Measurements from ENCODE around the gene TBXA2R.
"Not testable (repeated sequence)": the region's sequence is repeated elsewhere in the genome, so short reads cannot be mapped to it uniquely, and the experiment has no call there.

Gene TBXA2R

GRCh38 chr19:3570042-3570441, 36.6 kb downstream of the TBXA2R start:
- not testable (repeated sequence) for H3K4me3 Mint-ChIP-seq, H3K4me1 Mint-ChIP-seq, H3K27ac Mint-ChIP-seq, H3K36me3 Mint-ChIP-seq, H3K9me3 Mint-ChIP-seq, H3K27me3 Mint-ChIP-seq

- H3K27ac Mint-ChIP-seq = no peak overlapping the region
- H3K27me3 Mint-ChIP-seq = no peaks in the 10 kb centered on the region
- no peaks in the 10 kb centered on the region for H3K36me3 Mint-ChIP-seq
- H3K9me3 Mint-ChIP-seq = no peaks in the 10 kb centered on the region
- no peaks in the 10 kb centered on the region for H3K4me1 Mint-ChIP-seq
- H3K4me3 Mint-ChIP-seq = no peak overlapping the region
Measured at GRCh38 chr19:3565139-3565538, 41.5 kb downstream of the TBXA2R start.

GRCh38 chr19:3563709-3564524, 42.8 kb downstream of the TBXA2R start:
- no peaks in the 10 kb centered on the region for H3K36me3 Mint-ChIP-seq
- H3K4me3 Mint-ChIP-seq = no peak overlapping the region
- H3K4me1 Mint-ChIP-seq = no peaks in the 10 kb centered on the region
- H3K27me3 Mint-ChIP-seq = no peaks in the 10 kb centered on the region
- no peak overlapping the region for H3K27ac Mint-ChIP-seq
- no peaks in the 10 kb centered on the region for H3K9me3 Mint-ChIP-seq

- Mint-ChIP-seq H3K27me3 (no peaks in the 10 kb centered on the region), H3K27ac (peak within 1 kb of the TSS; percentile 96), H3K4me3 (peak within 1 kb of the TSS; percentile 97), H3K9me3 (no peaks in the 10 kb centered on the region), H3K4me1 (peaks cover 35% of the 10 kb centered on the region), H3K36me3 (no peaks in the 10 kb centered on the region)
Measured at GRCh38 chr19:3557461-3558248, 49.0 kb downstream of the TBXA2R start, which contains the start of gene MFSD12. Gene MFSD12, minus strand, starts transcription at chr19:3557586. Its CDS starts 183 bp downstream, at chr19:3557403.

GRCh38 chr19:3556978-3557460, 49.7 kb downstream of the TBXA2R start:
- no peaks in the 10 kb centered on the region for H3K27me3 Mint-ChIP-seq
- peaks cover 35% of the 10 kb centered on the region for H3K4me1 Mint-ChIP-seq
- peak overlapping the region; percentile 97 for H3K4me3 Mint-ChIP-seq
- H3K36me3 Mint-ChIP-seq = no peaks in the 10 kb centered on the region
- peak overlapping the region; percentile 96 for H3K27ac Mint-ChIP-seq
- H3K9me3 Mint-ChIP-seq = no peaks in the 10 kb centered on the region

- peak overlapping the region; percentile 96 for H3K27ac Mint-ChIP-seq
- H3K9me3 Mint-ChIP-seq = no peaks in the 10 kb centered on the region
- H3K36me3 Mint-ChIP-seq = no peaks in the 10 kb centered on the region
- peaks cover 39% of the 10 kb centered on the region for H3K4me1 Mint-ChIP-seq
- peak overlapping the region; percentile 97 for H3K4me3 Mint-ChIP-seq
- H3K27me3 Mint-ChIP-seq = no peaks in the 10 kb centered on the region
Measured at GRCh38 chr19:3556423-3556977, 50.2 kb downstream of the TBXA2R start.

GRCh38 chr19:3555653-3556422, 50.8 kb downstream of the TBXA2R start:
- peaks cover 41% of the 10 kb centered on the region for H3K4me1 Mint-ChIP-seq
- H3K4me3 Mint-ChIP-seq = peak overlapping the region; percentile 97
- H3K27ac Mint-ChIP-seq = peak overlapping the region; percentile 96
- no peaks in the 10 kb centered on the region for H3K9me3 Mint-ChIP-seq
- H3K36me3 Mint-ChIP-seq = no peaks in the 10 kb centered on the region
- no peaks in the 10 kb centered on the region for H3K27me3 Mint-ChIP-seq

- H3K4me1 Mint-ChIP-seq = peaks cover 41% of the 10 kb centered on the region
- no peaks in the 10 kb centered on the region for H3K27me3 Mint-ChIP-seq
- no peaks in the 10 kb centered on the region for H3K9me3 Mint-ChIP-seq
- no peaks in the 10 kb centered on the region for H3K36me3 Mint-ChIP-seq
- peak overlapping the region; percentile 87 for H3K27ac Mint-ChIP-seq
- H3K4me3 Mint-ChIP-seq = peak overlapping the region; percentile 97
Measured at GRCh38 chr19:3554254-3555083, 52.2 kb downstream of the TBXA2R start.

GRCh38 chr19:3551792-3552095, 54.9 kb downstream of the TBXA2R start:
- Mint-ChIP-seq H3K36me3 (no peaks in the 10 kb centered on the region), H3K4me1 (peaks cover 34% of the 10 kb centered on the region), H3K27me3 (no peaks in the 10 kb centered on the region), H3K9me3 (no peaks in the 10 kb centered on the region), H3K4me3 (no peak overlapping the region), H3K27ac (peak overlapping the region; percentile 51)

- Mint-ChIP-seq H3K4me3 (no peak overlapping the region), H3K27me3 (no peaks in the 10 kb centered on the region), H3K4me1 (peaks cover 29% of the 10 kb centered on the region), H3K9me3 (no peaks in the 10 kb centered on the region), H3K36me3 (no peaks in the 10 kb centered on the region), H3K27ac (peak overlapping the region; percentile 85)
Measured at GRCh38 chr19:3550947-3551791, 55.5 kb downstream of the TBXA2R start.

GRCh38 chr19:3549816-3550215, 56.9 kb downstream of the TBXA2R start:
- H3K27me3 Mint-ChIP-seq = no peaks in the 10 kb centered on the region
- H3K9me3 Mint-ChIP-seq = no peaks in the 10 kb centered on the region
- H3K4me1 Mint-ChIP-seq = peaks cover 28% of the 10 kb centered on the region
- no peak overlapping the region for H3K27ac Mint-ChIP-seq
- H3K36me3 Mint-ChIP-seq = peaks cover 4% of the 10 kb centered on the region
- no peak overlapping the region for H3K4me3 Mint-ChIP-seq

GRCh38 chr19:3548606-3549005, 58.1 kb downstream of the TBXA2R start:
- H3K9me3 Mint-ChIP-seq = no peaks in the 10 kb centered on the region
- no peak overlapping the region for H3K27ac Mint-ChIP-seq
- peaks cover 4% of the 10 kb centered on the region for H3K36me3 Mint-ChIP-seq
- H3K27me3 Mint-ChIP-seq = no peaks in the 10 kb centered on the region
- peaks cover 22% of the 10 kb centered on the region for H3K4me1 Mint-ChIP-seq
- H3K4me3 Mint-ChIP-seq = no peak overlapping the region

GRCh38 chr19:3547767-3548282, 58.9 kb downstream of the TBXA2R start:
- no peaks in the 10 kb centered on the region for H3K9me3 Mint-ChIP-seq
- H3K4me3 Mint-ChIP-seq = no peak overlapping the region
- peaks cover 18% of the 10 kb centered on the region for H3K4me1 Mint-ChIP-seq
- no peak overlapping the region for H3K27ac Mint-ChIP-seq
- H3K36me3 Mint-ChIP-seq = peaks cover 4% of the 10 kb centered on the region
- H3K27me3 Mint-ChIP-seq = no peaks in the 10 kb centered on the region

- Mint-ChIP-seq H3K4me3 (no peak overlapping the region), H3K36me3 (peaks cover 4% of the 10 kb centered on the region), H3K4me1 (peaks cover 17% of the 10 kb centered on the region), H3K9me3 (no peaks in the 10 kb centered on the region), H3K27me3 (no peaks in the 10 kb centered on the region), H3K27ac (peak overlapping the region; percentile 46)
Measured at GRCh38 chr19:3547301-3547731, 59.4 kb downstream of the TBXA2R start.

All from activated naive CD4-positive, alpha-beta T cell treated with anti-CD3 and anti-CD28 coated beads, Interleukin-2, amount 50 U/mL, for 24 hours (primary cell).